B cell (primary cell): ENCODE data around the gene TK2.

Source experiments
- EZH2 ChIP-seq: IDR thresholded peaks from 2 replicates; pipeline ENCODE4 v1.6.1; 2012; ENCODE audit warnings: borderline replicate concordance, low read depth, mild to moderate bottlenecking, moderate library complexity, low read length; ENCODE audit not compliant: insufficient read depth, poor library complexity, severe bottlenecking
- TF ChIP-seq, protein P1 (sequence below): fragments of 200-600 bp; IDR thresholded peaks from one replicate; pipeline ENCODE4 v1.8.0; 2022; ENCODE audit warnings: antibody characterized with exemption, mild to moderate bottlenecking

- TF ChIP-seq, protein P1, sequence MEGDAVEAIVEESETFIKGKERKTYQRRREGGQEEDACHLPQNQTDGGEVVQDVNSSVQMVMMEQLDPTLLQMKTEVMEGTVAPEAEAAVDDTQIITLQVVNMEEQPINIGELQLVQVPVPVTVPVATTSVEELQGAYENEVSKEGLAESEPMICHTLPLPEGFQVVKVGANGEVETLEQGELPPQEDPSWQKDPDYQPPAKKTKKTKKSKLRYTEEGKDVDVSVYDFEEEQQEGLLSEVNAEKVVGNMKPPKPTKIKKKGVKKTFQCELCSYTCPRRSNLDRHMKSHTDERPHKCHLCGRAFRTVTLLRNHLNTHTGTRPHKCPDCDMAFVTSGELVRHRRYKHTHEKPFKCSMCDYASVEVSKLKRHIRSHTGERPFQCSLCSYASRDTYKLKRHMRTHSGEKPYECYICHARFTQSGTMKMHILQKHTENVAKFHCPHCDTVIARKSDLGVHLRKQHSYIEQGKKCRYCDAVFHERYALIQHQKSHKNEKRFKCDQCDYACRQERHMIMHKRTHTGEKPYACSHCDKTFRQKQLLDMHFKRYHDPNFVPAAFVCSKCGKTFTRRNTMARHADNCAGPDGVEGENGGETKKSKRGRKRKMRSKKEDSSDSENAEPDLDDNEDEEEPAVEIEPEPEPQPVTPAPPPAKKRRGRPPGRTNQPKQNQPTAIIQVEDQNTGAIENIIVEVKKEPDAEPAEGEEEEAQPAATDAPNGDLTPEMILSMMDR = no peak
- TF ChIP-seq EZH2 = no peak
These were observed 11.0 kb downstream of the TK2 start for GRCh38 chr16:66538910-66539309.
